ENCODE measurements around the gene SHANK1.

The SHANK1 gene

DNA sequence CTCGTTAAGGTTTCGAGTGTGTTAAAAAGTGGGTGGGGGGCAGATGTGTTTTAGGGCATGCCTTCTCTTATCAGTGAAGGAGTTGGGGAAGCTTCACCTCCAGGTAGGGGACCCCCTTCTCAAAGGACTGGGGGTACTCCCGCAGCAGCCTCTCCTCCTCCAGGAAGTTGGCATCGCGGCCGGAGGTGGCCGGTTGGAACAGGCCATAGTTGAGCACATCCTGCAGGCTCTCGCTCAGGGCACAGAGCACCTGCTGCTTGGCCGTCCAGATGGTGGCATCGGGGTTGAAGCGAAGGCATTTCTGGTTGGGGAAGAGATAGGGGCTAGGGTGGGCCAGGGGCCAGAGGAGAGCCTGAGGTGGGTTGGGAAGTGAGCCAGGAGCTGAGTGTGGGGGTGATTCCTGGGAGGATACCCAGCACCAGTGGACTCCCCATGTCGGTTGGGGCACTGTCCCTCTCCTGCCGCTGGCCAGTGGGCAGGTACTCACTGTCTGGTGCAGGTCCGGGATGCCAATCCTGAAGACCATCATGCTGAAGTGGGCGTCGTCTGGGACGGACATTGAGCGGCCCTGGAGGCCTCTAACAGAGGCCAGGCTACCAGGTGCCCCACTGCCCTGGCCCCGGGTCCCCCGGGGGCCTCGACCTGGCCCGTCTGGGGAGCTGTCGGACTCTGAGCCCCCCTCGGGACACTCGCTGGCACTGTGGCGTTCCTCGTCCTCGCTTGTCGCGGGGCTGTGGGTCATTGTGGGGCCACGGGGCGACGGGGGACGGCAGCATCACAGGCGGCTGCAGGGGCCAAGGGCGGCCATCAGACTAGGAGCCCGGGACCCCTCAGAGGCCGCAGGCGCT is 3.2 kb downstream of the SHANK1 start:
- no peak overlapping the region for H3K4me3 ChIP-seq (ENCODE audit: low read depth in 1 of 5, low read length in 5 of 5)
- H3K36me3 ChIP-seq (ENCODE audit: control insufficient read depth in 5 of 5, insufficient read depth in 5 of 5, low read length in 5 of 5): no peaks in the 10 kb centered on the region
- H3K9me3 ChIP-seq (ENCODE audit: control insufficient read depth in 5 of 5, low read length in 5 of 5): no peaks in the 10 kb centered on the region
- peaks cover 28 to 62% (median 41%) of the 10 kb centered on the region in 5 donors for H3K27me3 ChIP-seq (ENCODE audit: control insufficient read depth in 5 of 5, insufficient read depth in 4 of 5, low read length in 5 of 5)
- H3K9ac ChIP-seq (ENCODE audit: low read length in 5 of 5): no peak overlapping the region
- peaks cover 0 to 5% (median 0%) of the 10 kb centered on the region in 5 donors for H3K4me1 ChIP-seq (ENCODE audit: control insufficient read depth in 5 of 5, insufficient read depth in 5 of 5, low read length in 5 of 5)
- H3K27ac ChIP-seq (ENCODE audit: low read depth, low read length): no peak overlapping the region

DNA sequence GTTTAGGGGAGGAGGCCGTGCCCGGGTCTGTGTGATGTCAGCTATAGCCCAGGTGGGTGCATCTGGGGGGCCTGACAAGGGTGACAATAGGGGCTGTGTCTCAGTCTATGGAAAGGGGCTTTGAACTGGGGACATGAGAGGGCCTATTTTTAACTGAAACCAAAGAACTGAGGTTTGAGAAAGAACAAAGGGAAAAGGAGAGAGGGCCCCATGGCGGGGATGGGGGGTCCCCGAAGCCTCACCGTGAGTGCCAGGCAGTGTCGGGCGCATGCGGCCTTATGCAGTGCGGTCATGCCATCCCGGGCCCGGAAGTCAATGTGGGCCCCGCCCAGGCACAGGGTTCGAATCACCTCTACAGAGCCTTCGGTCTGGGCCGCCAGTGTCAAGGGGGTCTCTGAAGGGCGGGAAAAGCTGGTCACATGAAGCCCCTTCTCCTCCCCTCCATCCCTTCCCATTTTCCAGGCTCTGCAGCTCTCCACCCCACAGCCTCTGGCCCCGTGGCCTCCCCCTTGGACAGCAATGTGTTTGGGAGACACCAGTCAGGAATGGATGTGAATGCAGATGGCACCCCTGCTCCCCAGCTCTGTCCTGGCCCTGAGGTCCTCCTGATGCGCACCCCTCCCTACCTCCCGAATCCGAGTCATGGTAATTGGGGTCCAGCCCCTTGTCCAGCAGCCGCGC is 5.9 kb downstream of the SHANK1 start:
- Histone ChIP-seq H3K27ac (ENCODE audit: low read depth, low read length) (no peak overlapping the region), H3K4me1 (ENCODE audit: control insufficient read depth in 5 of 5, insufficient read depth in 5 of 5, low read length in 5 of 5) (no peaks in the 10 kb centered on the region), H3K4me3 (ENCODE audit: low read depth in 1 of 5, low read length in 5 of 5) (no peak overlapping the region), H3K36me3 (ENCODE audit: control insufficient read depth in 5 of 5, insufficient read depth in 5 of 5, low read length in 5 of 5) (no peaks in the 10 kb centered on the region), H3K9ac (ENCODE audit: low read length in 5 of 5) (no peak overlapping the region), H3K9me3 (ENCODE audit: control insufficient read depth in 5 of 5, low read length in 5 of 5) (no peaks in the 10 kb centered on the region), H3K27me3 (ENCODE audit: control insufficient read depth in 5 of 5, insufficient read depth in 4 of 5, low read length in 5 of 5) (peaks cover 22 to 63% (median 40%) of the 10 kb centered on the region in 5 donors)

DNA sequence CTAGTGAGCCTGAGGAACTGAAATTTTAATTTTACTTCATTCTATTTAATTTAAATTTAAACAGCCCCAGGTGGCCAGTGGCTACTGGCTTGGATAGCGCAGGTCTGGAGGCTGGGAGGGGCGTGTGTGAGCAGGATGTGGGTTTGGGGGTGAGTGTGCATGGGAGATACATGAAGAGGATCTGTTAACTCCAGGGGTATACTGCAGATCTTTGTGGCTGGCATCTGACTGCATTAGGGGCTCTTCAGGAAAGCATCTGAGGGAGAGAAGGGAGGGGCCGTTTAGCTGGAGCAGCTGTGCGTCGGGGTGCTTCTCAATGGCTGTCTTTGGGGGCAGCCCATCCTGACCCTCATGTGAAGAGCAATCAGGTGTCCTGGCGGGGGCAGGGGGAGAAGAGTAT is 6.8 kb downstream of the SHANK1 start:
- Histone ChIP-seq H3K27ac (ENCODE audit: low read depth, low read length) (no peak overlapping the region), H3K9ac (ENCODE audit: low read length in 5 of 5) (no peak overlapping the region), H3K9me3 (ENCODE audit: control insufficient read depth in 5 of 5, low read length in 5 of 5) (no peaks in the 10 kb centered on the region), H3K4me3 (ENCODE audit: low read depth in 1 of 5, low read length in 5 of 5) (no peak overlapping the region), H3K36me3 (ENCODE audit: control insufficient read depth in 5 of 5, insufficient read depth in 5 of 5, low read length in 5 of 5) (no peaks in the 10 kb centered on the region), H3K27me3 (ENCODE audit: control insufficient read depth in 5 of 5, insufficient read depth in 4 of 5, low read length in 5 of 5) (peaks cover 20 to 61% (median 36%) of the 10 kb centered on the region in 5 donors), H3K4me1 (ENCODE audit: control insufficient read depth in 5 of 5, insufficient read depth in 5 of 5, low read length in 5 of 5) (no peaks in the 10 kb centered on the region)

GRCh38 chr19:50711805-50712204 is 7.8 kb downstream of the SHANK1 start:
- no peaks in the 10 kb centered on the region for H3K36me3 ChIP-seq (ENCODE audit: control insufficient read depth in 5 of 5, insufficient read depth in 5 of 5, low read length in 5 of 5)
- H3K4me1 ChIP-seq (ENCODE audit: control insufficient read depth in 5 of 5, insufficient read depth in 5 of 5, low read length in 5 of 5): no peaks in the 10 kb centered on the region
- H3K27ac ChIP-seq (ENCODE audit: low read depth, low read length): no peak overlapping the region
- no peak overlapping the region for H3K4me3 ChIP-seq (ENCODE audit: low read depth in 1 of 5, low read length in 5 of 5)
- H3K27me3 ChIP-seq (ENCODE audit: control insufficient read depth in 5 of 5, insufficient read depth in 4 of 5, low read length in 5 of 5): peaks cover 15 to 51% (median 25%) of the 10 kb centered on the region in 5 donors
- H3K9ac ChIP-seq (ENCODE audit: low read length in 5 of 5): no peak overlapping the region
- H3K9me3 ChIP-seq (ENCODE audit: control insufficient read depth in 5 of 5, low read length in 5 of 5): no peaks in the 10 kb centered on the region

GRCh38 chr19:50711196-50711595 is 8.4 kb downstream of the SHANK1 start:
- no peak overlapping the region for H3K4me3 ChIP-seq (ENCODE audit: low read depth in 1 of 5, low read length in 5 of 5)
- no peak overlapping the region for H3K9ac ChIP-seq (ENCODE audit: low read length in 5 of 5)
- no peaks in the 10 kb centered on the region for H3K4me1 ChIP-seq (ENCODE audit: control insufficient read depth in 5 of 5, insufficient read depth in 5 of 5, low read length in 5 of 5)
- H3K36me3 ChIP-seq (ENCODE audit: control insufficient read depth in 5 of 5, insufficient read depth in 5 of 5, low read length in 5 of 5): no peaks in the 10 kb centered on the region
- no peaks in the 10 kb centered on the region for H3K9me3 ChIP-seq (ENCODE audit: control insufficient read depth in 5 of 5, low read length in 5 of 5)
- peaks cover 9 to 45% (median 20%) of the 10 kb centered on the region in 5 donors for H3K27me3 ChIP-seq (ENCODE audit: control insufficient read depth in 5 of 5, insufficient read depth in 4 of 5, low read length in 5 of 5)
- H3K27ac ChIP-seq (ENCODE audit: low read depth, low read length): no peak overlapping the region

DNA sequence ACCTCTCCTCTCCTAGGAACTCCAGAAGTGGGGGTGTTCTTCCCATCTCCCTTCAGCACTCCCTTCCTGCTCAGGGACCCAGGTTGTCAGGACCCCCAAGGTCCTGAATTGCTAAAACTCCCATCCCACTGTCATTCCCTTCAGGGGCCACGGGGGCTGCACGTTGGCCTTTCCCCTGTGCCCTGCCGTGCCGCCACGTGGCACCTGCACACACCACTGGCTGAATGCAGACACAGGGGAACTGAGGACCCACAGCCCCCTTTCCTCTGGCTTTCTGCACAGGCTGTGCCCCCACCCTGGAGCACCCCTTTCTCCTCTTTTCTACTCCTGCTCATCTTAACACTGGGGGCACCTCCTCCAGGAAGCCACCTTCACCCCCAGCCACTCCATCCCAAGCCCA is 9.0 kb downstream of the SHANK1 start:
- H3K4me3 ChIP-seq (ENCODE audit: low read depth in 1 of 5, low read length in 5 of 5): no peak overlapping the region
- no peaks in the 10 kb centered on the region for H3K36me3 ChIP-seq (ENCODE audit: control insufficient read depth in 5 of 5, insufficient read depth in 5 of 5, low read length in 5 of 5)
- no peak overlapping the region for H3K27ac ChIP-seq (ENCODE audit: low read depth, low read length)
- no peaks in the 10 kb centered on the region for H3K9me3 ChIP-seq (ENCODE audit: control insufficient read depth in 5 of 5, low read length in 5 of 5)
- H3K9ac ChIP-seq (ENCODE audit: low read length in 5 of 5): no peak overlapping the region
- H3K27me3 ChIP-seq (ENCODE audit: control insufficient read depth in 5 of 5, insufficient read depth in 4 of 5, low read length in 5 of 5): peaks cover 3 to 39% (median 20%) of the 10 kb centered on the region in 5 donors
- no peaks in the 10 kb centered on the region for H3K4me1 ChIP-seq (ENCODE audit: control insufficient read depth in 5 of 5, insufficient read depth in 5 of 5, low read length in 5 of 5)

- no peak overlapping the region for H3K4me3 ChIP-seq (ENCODE audit: low read depth in 1 of 5, low read length in 5 of 5)
- H3K27me3 ChIP-seq (ENCODE audit: control insufficient read depth in 5 of 5, insufficient read depth in 4 of 5, low read length in 5 of 5): peaks cover 3 to 35% (median 19%) of the 10 kb centered on the region in 5 donors
- H3K9me3 ChIP-seq (ENCODE audit: control insufficient read depth in 5 of 5, low read length in 5 of 5): no peaks in the 10 kb centered on the region
- H3K4me1 ChIP-seq (ENCODE audit: control insufficient read depth in 5 of 5, insufficient read depth in 5 of 5, low read length in 5 of 5): no peaks in the 10 kb centered on the region
- no peak overlapping the region for H3K9ac ChIP-seq (ENCODE audit: low read length in 5 of 5)
- no peaks in the 10 kb centered on the region for H3K36me3 ChIP-seq (ENCODE audit: control insufficient read depth in 5 of 5, insufficient read depth in 5 of 5, low read length in 5 of 5)
- no peak overlapping the region for H3K27ac ChIP-seq (ENCODE audit: low read depth, low read length)
Measured at GRCh38 chr19:50710094-50710493, 9.5 kb downstream of the SHANK1 start.

- H3K27me3 ChIP-seq (ENCODE audit: control insufficient read depth in 5 of 5, insufficient read depth in 4 of 5, low read length in 5 of 5): peaks cover 10 to 38% (median 30%) of the 10 kb centered on the region in 5 donors
Measured at GRCh38 chr19:50708179-50708879, 11.3 kb downstream of the SHANK1 start.

GRCh38 chr19:50706387-50706786 is 13.2 kb downstream of the SHANK1 start:
- Histone ChIP-seq H3K27me3 (ENCODE audit: control insufficient read depth in 5 of 5, insufficient read depth in 4 of 5, low read length in 5 of 5) (peaks cover 13 to 42% (median 31%) of the 10 kb centered on the region in 5 donors), H3K9ac (ENCODE audit: low read length in 5 of 5) (no peak overlapping the region), H3K36me3 (ENCODE audit: control insufficient read depth in 5 of 5, insufficient read depth in 5 of 5, low read length in 5 of 5) (no peaks in the 10 kb centered on the region), H3K4me3 (ENCODE audit: low read depth in 1 of 5, low read length in 5 of 5) (no peak overlapping the region), H3K9me3 (ENCODE audit: control insufficient read depth in 5 of 5, low read length in 5 of 5) (no peaks in the 10 kb centered on the region), H3K4me1 (ENCODE audit: control insufficient read depth in 5 of 5, insufficient read depth in 5 of 5, low read length in 5 of 5) (peaks cover 0 to 3% (median 0%) of the 10 kb centered on the region in 5 donors), H3K27ac (ENCODE audit: low read depth, low read length) (no peak overlapping the region)

More at GRCh38 chr19:50708179-50708879, 11.3 kb downstream of the SHANK1 start:
- Histone ChIP-seq H3K9ac (ENCODE audit: low read length in 5 of 5) (no peak overlapping the region), H3K36me3 (ENCODE audit: control insufficient read depth in 5 of 5, insufficient read depth in 5 of 5, low read length in 5 of 5) (no peaks in the 10 kb centered on the region), H3K4me1 (ENCODE audit: control insufficient read depth in 5 of 5, insufficient read depth in 5 of 5, low read length in 5 of 5) (no peaks in the 10 kb centered on the region), H3K4me3 (ENCODE audit: low read depth in 1 of 5, low read length in 5 of 5) (no peak overlapping the region), H3K9me3 (ENCODE audit: control insufficient read depth in 5 of 5, low read length in 5 of 5) (no peaks in the 10 kb centered on the region), H3K27ac (ENCODE audit: low read depth, low read length) (no peak overlapping the region)

Measured in subcutaneous abdominal adipose tissue (tissue), 5 donors.